NCI-H1417 (cell line): ENCODE measurements around the gene ANKRD27.
"Not testable (repeated sequence)": the region's sequence is repeated elsewhere in the genome, so short reads cannot be mapped to it uniquely, and the experiment has no call there.

Experiments
- DNase-seq, 3 experiments: peaks; one replicate each; lab custom pipeline; 2025; lab: John Stamatoyannopoulos, UW

Gene ANKRD27

DNA sequence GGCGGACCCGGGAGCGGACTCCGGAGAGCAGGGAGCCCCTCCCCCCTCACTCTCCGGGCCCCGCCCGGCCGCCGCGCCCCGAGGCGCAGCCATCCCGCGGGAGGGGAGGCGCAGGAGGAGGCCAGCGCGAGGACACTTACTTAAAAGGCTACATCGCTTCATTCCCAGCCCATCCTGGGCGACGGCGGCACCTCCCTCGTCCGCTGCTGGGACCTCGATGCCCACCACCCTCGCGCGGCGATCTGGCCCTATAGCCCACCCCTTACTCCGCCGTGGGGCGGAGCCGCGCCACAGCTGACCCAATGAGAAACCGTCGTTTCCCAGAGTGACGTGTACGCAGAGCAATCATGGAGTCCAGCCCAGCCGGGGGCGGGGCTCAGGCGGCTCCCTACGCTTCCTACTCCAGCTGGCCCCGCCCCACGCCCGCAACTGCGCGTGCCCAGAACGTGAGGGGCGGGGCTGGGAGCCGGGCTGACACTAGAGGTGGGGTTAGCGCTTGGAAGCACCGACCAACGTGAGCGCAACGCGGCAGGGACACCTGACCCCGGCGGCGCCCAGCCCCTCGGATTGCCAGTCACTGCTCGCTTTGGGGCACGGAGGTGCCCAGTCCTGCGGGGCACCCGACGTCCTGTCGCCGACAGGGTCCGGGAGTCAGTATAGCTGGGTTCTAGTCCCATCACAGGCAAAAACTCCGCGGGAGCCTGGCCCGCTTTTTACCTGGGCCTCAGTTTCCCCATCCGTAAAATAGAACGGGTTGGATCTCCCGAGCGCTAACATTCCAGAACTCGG is at the start of gene ANKRD27:
TSS of gene ANKRD27 (minus strand) at position 250 of the 789 bp plus-strand sequence. CDS start 16,165 bp downstream, outside the sequence.
- DNase-seq = peak; percentile 96 to 99 (median 99)

DNA sequence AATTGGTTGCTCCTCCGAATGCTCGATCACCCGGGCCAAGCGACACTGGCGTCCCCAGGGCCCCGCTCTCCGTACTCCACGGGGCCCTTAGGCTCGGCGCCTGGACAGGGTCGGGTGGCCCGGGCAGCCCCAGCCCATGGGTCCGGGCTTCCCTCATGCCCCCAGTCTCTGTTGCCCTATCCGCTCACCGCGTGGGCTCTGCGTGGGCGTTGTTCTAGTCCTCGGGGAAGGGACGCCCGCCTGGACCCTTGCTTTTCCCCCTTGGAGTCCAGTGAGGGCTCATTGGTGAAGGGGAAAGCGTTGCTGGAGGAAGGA is 45.9 kb upstream of the ANKRD27 start:
- DNase-seq = no peak

DNA sequence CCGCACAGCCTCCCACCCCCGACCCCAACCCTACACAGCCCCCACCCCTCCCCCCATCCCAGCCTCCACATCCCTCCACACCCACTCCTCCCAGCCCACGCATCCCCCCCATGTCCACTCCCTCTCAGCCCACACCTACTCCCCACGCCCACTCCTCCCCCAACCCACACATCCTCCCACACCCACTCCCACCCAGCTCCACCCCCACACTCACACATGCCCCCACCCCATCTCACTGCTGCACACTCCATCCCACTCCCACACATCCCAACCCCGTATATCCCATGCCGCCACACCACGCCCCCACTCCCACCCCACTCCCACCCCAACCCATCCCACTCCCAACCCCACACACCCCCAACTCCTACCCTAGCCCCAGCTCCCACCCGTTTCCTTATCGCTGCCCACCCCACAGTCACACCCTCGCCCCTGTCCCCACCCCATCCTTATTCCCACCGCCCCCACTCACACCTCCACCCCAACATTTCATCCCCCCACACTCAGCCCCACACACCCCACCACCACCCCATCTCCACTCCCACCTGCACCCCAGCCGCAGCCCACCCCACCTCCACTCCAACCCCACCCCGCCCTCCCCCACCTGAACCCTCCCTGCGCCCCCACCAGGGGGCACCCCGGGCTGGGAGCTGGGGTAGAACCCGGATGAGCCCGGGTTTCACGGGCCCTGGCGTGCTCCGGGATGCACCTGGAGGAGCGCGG is 45.4 kb upstream of the ANKRD27 start:
- DNase-seq = no peak

DNA sequence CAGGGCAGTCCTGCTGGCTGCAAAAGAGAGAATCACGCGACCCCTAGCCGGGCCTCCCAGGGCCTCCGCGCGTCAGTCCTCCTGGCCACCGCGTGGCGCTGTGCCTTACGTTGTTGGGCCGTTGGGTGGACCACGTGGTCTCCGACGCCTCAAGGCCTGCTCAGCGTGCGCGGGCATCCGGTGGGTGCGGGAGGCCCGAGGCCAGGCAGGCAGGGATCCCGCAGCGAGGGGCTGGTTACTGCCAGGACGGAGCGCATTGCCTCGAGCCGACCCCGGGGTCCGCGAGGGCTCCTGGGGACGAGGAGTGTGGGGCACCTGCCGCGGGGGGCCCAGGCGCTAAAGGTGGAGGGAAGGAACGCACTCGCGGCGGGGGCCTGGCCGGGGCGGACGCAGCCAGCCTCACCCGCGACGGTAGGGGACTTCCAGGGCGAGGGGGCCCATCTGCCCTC is 44.7 kb upstream of the ANKRD27 start, which contains the start of gene TDRD12:
TSS of gene TDRD12 (plus strand) at position 157 of the 449 bp plus-strand sequence. CDS start 306 bp downstream, outside the sequence.
- no peak for DNase-seq

DNA sequence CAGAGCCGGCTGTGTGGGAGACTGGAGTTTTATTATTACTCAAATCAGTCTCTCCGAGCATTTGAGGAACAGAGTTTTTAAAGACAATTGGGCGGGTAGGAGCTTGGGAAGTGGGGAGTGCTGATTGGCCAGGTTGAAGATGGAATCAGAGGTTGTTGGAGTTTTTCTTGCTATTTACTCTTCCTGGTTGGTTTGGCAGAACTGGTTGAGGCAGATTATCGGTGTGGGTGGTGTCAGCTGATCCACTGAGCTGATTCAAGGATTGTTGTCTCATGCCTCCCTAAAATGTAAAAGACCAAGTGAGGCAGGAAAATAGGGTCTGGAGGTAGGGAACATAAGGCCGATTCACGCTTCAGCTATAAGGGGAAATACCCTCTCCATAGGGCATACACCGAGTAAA is 43.3 kb upstream of the ANKRD27 start:
- DNase-seq = no peak

DNA sequence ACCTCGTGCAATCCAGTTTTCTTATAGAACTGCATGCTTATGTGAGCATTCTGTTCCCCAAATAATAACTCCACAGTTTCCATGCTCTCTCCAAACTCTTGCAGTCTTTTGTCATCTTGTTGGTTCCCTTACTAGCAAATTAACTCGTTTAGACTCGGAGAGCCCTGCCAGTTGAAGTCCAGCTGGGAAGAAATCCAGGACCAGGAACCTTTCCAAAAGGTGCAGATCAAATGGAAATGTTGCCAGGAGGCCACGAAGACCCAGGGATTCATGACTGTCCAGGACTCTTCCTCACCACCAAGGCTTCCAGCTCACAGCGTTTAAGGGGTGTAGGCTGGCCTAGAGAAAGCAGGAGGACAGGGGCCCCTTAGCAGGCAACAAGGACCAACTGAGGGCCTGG is 42.5 kb upstream of the ANKRD27 start:
- DNase-seq = no peak

DNA sequence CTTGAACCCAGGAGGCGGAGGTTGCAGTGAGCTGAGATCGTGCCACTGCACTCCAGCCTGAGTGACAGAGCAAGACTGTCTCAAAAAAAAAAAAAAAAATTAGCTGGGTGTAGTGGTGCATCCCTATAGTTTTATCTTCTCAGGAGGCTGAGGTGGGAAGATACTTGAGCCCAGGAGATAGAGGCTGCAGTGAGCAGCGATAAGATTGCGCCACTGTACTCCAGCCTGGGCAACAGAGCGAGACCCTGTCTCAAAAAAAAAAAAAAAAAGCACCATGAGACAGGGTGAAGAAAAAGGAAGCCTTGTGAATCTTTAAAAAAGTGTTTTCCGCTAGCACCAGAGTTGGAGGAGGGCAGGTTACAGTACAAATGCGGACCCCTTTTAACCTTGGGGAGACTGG is 41.2 kb upstream of the ANKRD27 start:
- not testable (repeated sequence) for DNase-seq

DNA sequence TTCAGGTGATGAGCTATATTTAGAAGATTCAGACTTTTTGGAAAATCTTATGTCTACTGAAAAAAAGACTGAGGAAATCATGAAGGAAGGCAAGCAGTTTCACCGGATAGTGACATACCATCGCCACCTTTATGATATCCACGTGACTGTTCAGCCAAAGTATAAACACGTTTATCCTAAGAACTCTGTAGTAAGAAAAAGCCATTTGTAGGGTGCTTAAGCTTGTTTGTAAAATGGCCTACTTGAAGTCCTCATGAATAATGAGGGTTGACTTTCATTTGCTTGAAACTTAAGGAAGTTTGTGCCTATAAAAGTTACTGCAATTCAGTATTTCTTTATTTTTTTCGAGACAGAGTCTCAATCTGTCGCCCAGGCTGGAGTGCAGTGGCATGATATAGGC is 36.8 kb upstream of the ANKRD27 start:
- no peak for DNase-seq

DNA sequence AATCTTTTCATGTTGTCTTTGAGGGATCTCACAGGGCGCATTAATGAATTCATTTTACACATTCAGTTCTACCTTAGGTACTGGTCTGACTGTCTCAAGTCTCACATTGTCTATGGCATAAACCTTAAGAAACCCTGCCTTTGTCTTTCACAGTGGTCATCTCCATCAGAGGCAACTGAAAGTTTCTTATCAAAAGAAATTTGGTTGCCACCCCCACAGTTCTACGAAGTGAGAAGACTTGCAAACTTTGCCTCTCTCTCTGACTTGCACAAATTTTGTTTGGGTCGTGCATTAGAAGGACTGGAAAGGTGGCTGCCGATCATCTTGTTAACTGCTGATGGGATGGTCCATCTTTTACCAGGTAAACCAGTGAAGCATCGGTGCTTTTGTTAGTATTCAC is 34.1 kb upstream of the ANKRD27 start:
- DNase-seq = no peak

DNA sequence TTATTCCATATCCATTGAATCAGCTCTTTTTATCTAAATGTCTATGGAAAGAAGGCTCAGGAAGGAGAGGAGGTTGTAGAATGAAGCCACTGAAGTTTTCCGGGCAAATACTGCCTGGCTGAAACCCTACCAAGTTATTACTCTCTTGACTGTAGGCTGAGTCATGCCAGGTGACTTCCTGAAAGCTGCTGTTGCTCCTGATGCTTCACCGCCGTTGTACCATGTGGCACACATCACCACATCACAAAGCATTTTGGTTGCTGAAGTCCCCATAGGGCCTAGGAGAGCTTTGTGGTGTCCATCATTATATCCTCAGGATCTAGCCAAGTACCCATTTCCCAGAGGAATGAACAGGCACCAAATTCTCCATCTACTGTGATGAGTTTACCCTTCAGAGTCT is 33.5 kb upstream of the ANKRD27 start:
- DNase-seq = no peak

DNA sequence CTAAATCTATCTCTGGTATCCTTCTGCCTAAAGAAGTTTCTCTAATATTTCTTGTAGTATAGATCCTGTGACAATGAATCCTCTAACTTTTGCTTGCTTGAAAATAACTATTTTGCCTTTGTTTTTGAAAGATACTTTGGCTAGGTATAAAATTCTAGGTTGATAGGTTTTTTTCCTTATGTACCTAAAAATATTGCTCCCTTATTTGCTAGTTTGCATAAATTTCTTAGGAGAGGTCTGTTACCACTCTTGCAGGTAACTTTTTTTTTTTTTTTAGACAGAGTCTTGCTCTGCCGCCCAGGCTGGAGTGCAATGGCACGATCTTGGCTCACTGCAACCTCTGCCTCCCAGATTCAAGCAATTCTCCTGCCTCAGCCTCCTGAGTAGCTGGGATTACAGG is 29.0 kb upstream of the ANKRD27 start:
- DNase-seq = not testable (repeated sequence)

DNA sequence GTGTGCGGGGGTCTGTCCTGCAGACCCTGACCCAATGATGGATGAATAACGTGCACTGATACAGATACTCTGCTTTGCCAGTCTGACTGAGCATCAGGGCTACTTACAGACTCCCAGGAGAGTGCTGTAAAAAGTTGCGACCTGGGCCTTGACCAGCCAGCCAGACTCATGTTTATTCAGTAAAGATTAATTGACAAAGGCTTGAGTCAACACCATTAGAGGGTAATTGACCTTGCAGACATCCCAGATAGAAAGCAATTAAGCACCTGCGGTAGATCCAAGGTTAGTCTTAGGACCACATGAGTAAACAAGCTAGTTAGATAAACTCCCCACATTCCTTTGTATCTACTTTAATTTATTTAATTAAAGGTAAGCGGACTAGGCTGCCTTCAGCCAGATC is 27.0 kb upstream of the ANKRD27 start:
- peak in 2 of 3 experiments; percentile 52 to 85 for DNase-seq

DNA sequence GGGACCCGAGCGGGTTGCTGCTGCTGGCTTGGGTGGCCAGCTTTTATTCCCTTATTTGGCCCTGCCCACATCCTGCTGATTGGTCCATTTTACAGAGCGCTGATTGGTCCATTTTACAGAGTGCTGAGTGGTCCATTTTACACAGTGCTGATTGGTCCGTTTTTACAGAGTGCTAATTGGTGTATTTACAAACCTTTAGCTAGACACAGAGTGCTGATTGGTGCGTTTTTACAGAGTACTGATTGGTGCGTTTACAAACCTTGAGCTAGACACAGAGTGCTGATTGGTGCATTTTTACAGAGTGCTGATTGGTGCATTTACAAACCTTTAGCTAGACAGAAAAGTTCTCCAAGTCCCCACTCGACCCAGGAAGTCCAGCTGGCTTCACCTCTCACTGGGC is 25.1 kb upstream of the ANKRD27 start:
- not testable (repeated sequence) for DNase-seq

DNA sequence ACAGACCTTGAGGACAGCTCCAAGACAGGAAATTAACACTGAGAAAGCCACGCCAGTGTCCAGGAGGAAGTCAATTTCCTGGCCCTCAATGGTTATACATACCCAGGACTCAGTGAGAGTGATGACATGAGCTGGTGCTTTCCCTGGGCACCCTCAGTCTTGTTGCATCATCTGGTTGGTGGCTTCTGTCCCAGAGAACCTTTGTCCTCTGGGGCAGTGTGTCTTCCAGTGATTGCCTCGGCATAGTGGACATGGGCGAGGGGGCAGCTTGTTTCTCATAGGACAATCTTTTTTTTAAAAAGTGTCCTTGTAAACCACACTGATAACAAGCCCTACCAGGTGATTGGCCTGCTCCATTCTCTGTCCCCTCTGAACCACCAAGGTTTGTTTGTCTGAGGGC is 21.8 kb upstream of the ANKRD27 start:
- DNase-seq = not testable (repeated sequence)

DNA sequence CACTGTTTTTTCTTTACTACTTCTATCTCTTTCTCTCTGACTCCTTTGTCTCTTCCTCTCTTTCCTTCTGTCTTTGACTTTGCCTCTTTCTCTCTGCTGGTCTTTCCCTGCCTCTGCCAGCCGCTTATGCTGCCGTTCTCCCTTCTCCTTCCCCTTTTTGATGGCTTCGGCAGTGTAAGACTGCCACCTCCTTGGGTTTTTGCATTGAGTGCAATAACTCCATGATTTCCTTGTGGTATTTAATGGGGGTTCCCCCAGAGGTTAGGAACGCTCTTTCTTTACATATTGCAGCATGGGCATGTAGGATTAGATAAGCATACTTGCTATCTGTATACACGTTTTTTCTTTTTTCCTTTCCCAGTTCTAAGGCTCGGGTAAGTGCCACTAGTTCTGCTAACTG is 20.5 kb upstream of the ANKRD27 start:
- not testable (repeated sequence) for DNase-seq

DNA sequence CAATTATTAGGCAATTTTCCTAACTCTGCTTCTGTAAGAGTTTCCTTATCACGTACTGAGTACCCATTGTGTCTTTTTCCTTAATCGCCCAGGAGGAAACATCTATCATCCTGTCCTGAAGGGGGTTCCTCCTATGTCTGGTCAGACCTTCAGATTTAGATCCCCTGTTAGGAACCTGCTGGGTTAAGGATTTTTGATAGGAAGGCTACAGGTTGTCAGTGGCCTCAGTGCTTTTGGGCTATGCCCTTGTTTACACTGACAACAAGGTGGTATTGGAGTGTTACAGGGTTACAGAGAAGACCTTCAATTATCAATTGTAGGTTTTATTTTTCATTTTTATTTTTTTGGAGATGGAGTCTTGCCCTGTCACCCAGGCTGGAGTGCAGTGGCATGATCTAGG is 19.9 kb upstream of the ANKRD27 start:
- DNase-seq = not testable (repeated sequence)

DNA sequence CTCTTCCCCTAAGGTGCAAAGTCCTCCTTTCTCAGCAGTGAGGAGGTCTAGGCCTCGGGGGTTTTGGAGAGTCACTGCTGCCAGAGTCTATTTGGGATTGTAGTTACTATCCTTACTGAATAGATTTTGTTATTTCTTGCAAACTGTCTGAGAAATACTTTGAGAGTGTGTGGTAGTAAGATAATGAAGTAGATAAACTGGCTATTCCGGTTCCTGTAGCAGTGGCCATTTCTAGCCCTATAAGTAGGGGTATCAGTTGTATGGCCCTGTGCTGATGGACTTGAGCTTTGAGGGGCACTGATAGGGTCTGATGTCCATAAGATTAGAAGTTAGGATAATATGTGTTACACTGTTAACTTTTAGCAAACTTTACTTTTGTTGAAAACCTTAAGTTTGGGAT is 19.3 kb upstream of the ANKRD27 start:
- not testable (repeated sequence) for DNase-seq

DNA sequence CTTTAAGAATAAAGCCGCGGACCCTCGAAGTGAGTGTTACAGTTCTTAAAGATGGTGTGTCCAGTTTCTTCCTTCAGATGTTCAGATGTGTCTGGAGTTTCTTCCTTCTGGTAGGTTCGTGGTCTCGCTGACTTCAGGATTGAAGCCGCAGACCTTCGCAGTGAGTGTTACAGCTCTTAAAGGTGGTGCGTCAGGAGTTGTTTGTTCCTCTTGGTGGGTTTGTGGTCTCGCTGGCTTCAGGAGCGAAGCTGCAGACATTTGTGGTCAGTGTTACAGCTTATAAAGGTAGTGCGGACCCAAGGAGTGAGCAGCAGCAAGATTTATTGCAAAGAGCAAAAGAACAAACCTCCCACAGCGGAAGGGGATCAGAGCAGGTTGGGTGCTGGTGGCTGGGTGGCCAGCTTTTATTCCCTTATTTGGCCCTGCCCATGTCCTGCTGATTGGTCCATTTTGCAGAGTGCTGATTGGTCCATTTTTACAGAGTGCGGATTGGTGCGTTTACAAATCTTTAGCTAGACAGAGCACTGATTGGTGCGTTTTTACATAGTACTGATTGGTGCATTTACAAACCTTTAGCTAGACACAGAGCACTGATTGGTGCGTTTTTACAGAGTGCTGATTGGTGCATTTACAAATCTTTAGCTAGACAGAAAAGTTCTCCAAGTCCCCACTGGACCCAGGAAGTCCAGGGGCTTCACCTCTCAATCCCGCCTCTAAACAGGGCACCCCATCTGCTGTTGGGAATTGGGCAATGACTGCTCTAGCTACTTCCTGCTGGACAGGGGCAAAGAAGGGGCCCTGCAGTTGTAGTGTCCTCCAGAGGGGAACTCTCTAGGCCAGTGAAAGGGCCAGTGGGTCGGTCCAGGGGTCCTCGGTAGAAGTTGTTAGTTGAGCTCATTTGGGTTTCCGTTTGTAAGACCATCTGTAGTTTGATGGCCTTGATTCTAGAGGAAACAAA is 18.4 kb upstream of the ANKRD27 start:
- not testable (repeated sequence) for DNase-seq

DNA sequence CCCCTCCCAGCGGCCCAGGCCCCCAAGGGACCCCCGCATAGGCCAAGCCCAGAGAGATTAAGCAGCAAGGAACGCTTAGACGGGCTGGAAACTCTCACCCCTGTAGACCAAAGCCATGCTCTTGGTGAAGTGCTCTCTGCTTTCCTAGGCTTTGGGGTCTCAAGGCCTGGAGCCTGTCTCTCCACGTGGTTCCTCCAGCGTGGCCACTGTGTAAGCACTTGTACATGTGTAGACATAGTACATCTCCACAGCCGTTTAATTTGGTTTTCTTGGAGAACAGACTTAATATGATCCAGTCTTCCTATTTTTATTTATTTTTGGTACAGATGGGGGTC is 17.7 kb upstream of the ANKRD27 start:
- peak in 2 of 3 experiments; percentile 26 to 41 for DNase-seq

DNA sequence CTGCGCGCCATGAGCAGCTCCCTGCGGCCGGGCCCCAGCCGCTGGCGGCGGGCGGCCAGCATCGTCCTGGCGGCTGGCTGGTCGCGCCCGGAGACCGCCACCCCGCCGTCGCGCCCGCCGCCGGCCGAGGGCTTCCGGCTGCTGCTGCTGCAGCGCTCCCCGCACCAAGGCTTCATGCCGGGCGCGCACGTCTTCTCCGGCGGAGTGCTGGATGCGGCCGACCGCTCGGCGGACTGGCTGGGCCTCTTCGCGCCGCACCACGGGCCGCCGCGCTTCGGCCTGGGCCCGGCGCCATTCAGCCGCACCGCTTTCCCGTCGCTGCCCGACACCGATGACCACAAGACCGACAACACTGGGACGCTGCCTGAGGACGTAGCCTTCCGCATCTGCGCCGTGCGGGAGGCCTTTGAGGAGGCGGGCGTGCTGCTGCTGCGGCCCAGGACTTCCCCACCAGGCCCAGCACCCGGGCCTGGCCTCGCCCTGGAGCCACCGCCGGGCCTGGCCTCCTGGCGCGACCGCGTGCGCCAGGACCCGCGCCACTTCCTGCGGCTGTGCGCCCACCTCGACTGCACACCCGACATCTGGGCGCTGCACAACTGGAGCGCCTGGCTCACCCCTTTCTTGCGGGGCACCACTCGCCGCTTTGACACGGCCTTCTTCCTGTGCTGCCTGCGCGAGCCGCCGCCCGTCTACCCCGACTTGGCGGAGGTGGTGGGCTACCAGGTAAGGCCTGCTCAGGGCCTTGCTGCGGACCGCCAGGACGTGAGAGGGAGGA is 17.2 kb upstream of the ANKRD27 start:
- DNase-seq = peak; percentile 37 to 82 (median 75)

DNA sequence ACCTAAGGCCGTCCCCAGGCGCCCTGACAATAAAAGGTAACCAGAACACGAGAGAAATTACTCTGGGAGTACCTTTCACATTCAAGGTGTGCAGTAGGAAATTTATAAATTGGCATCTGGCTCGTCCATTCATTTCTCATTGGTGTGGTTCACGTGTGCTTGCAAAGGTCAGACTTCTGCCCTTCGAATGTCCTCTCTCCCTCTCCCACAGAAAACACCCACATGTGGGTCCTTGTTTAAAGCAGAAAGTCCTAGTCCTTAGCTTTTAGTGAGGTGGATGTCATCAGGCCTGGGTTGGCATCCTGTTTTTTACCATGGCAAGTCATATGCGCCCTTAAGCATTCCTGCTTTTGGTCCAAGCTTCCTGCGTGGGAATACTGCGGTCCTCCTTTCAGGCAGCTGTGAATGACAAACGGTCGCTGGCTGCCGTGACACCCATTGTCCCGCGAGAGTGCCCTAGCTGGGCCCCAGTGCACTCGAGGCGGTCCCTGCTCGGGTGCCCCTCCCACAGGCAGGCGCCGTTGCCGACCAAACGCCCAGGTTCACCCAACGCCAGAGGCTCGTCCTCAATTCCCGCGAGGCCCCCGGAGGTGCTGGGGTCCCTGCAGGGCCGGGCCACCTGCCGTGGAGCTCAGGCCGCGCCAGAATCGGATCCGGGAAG is 16.4 kb upstream of the ANKRD27 start, which contains the start of gene NUDT19:
TSS of gene NUDT19 (plus strand) at position 531 of the 661 bp plus-strand sequence. CDS start 140 bp downstream, outside the sequence.
- DNase-seq = peak; percentile 85 to 92 (median 87)
